ENCODE data around the gene AKAP13. TPM values are rescaled to one million over a fixed set of nuclear protein-coding genes. Genes with fewer than 3 reads are reported as not detected.

Gene AKAP13
- total and polyA plus RNA-seq, 2 donors (not counting 1 experiment from before 2014, with no cell fraction given): 73.8 to 358 TPM

- no CpG with 5 or more reads among the region's 1 CpG for WGBS (ENCODE audit: insufficient coverage)
- Mint-ChIP-seq H3K9me3 (ENCODE audit: insufficient read depth) (no peaks in the 10 kb centered on the region), H3K27ac (no peak overlapping the region), H3K4me3 (no peak overlapping the region), H3K4me1 (peaks cover 53% of the 10 kb centered on the region), H3K27me3 (no peaks in the 10 kb centered on the region)
- Histone ChIP-seq H3K79me2 (ENCODE audit: control insufficient read depth, insufficient read depth, low read length) (peaks cover 96% of the 10 kb centered on the region), H2AFZ (ENCODE audit: insufficient read depth, low read depth, low read length, poor library complexity, severe bottlenecking) (no peak overlapping the region), H3K27ac (ENCODE audit: low read length in 2 of 2) (no peak overlapping the region), H3K9ac (ENCODE audit: low read length) (no peak overlapping the region), H4K20me1 (ENCODE audit: control insufficient read depth, insufficient read depth, low read length, poor library complexity, severe bottlenecking) (peaks cover 68% of the 10 kb centered on the region), H3K36me3 (replicated peaks in 1 of 2; ENCODE audit: control extremely low read depth in 1 of 2, control insufficient read depth in 1 of 2, extremely low read depth in 1 of 2, insufficient read depth in 2 of 2, low read length in 1 of 2) (peaks cover 11 to 14% of the 10 kb centered on the region in 2 experiments), H3K27me3 (replicated peaks in 1 of 4; ENCODE audit: control extremely low read depth in 1 of 4, control insufficient read depth in 3 of 4, insufficient read depth in 4 of 4, low read length in 3 of 4) (no peaks in the 10 kb centered on the region), H3K4me1 (ENCODE audit: control insufficient read depth in 2 of 2, insufficient read depth in 2 of 2, low read length in 2 of 2) (peaks cover 0 to 4% of the 10 kb centered on the region in 2 donors), H3K4me3 (ENCODE audit: control extremely low read depth in 1 of 5, extremely low read depth in 1 of 5, insufficient read depth in 1 of 5, low read depth in 2 of 5, low read length in 4 of 5) (no peak overlapping the region), H3K4me2 (replicated peaks; ENCODE audit: low read depth, low read length, poor library complexity, severe bottlenecking) (no peak overlapping the region), H3K9me3 (ENCODE audit: control extremely low read depth in 1 of 3, control insufficient read depth in 2 of 3, insufficient read depth in 1 of 3, low read length in 2 of 3) (no peaks in the 10 kb centered on the region)
- DNase-seq (no peak), ATAC-seq (ENCODE audit: low read depth) (no peak)
- POLR2A ChIA-PET: no interaction called here
- CTCF ChIA-PET: interaction anchor here (0.5 to 1.1 kb wide), 3 partner anchors 11 to 32 kb away, joined by 3 read pairs; no protein-coding TSS in a partner anchor
- no peak for TF ChIP-seq CTCF (IDR thresholded peaks at IDR 0.05)
- no peak for TF ChIP-seq EZH2 (IDR thresholded peaks at IDR 0.05; ENCODE audit: borderline replicate concordance, insufficient read depth, low read depth, low read length, poor library complexity, severe bottlenecking)
- intact Hi-C loops (cut with micrococcal nuclease): no loop called here
These were observed 136.7 kb downstream of the AKAP13 start for GRCh38 chr15:85517086-85517485.

- H3K27me3 ChIP-seq (replicated peaks in 1 of 4; ENCODE audit: control extremely low read depth in 1 of 4, control insufficient read depth in 3 of 4, insufficient read depth in 4 of 4, low read length in 3 of 4): no peaks in the 10 kb centered on the region
- POLR2A ChIA-PET: no interaction called here
- Mint-ChIP-seq H3K9me3 (ENCODE audit: insufficient read depth) (no peaks in the 10 kb centered on the region), H3K4me3 (no peak overlapping the region), H3K27me3 (no peaks in the 10 kb centered on the region), H3K4me1 (peaks cover 48% of the 10 kb centered on the region), H3K27ac (no peak overlapping the region)
- TF ChIP-seq CTCF (IDR thresholded peaks at IDR 0.05) (no peak), EZH2 (IDR thresholded peaks at IDR 0.05; ENCODE audit: borderline replicate concordance, insufficient read depth, low read depth, low read length, poor library complexity, severe bottlenecking) (no peak)
- DNase-seq (no peak), ATAC-seq (ENCODE audit: low read depth) (no peak)
- no peaks in the 10 kb centered on the region for H3K9me3 ChIP-seq (ENCODE audit: control extremely low read depth in 1 of 3, control insufficient read depth in 2 of 3, insufficient read depth in 1 of 3, low read length in 2 of 3)
- H3K36me3 ChIP-seq (replicated peaks in 1 of 2; ENCODE audit: control extremely low read depth in 1 of 2, control insufficient read depth in 1 of 2, extremely low read depth in 1 of 2, insufficient read depth in 2 of 2, low read length in 1 of 2): peaks cover 13 to 30% of the 10 kb centered on the region in 2 experiments
- H3K9ac ChIP-seq (ENCODE audit: low read length): no peak overlapping the region
- H4K20me1 ChIP-seq (ENCODE audit: control insufficient read depth, insufficient read depth, low read length, poor library complexity, severe bottlenecking): peaks cover 61% of the 10 kb centered on the region
- CTCF ChIA-PET: no interaction called here
- H3K27ac ChIP-seq (ENCODE audit: low read length in 2 of 2): no peak overlapping the region
- peaks cover 0 to 4% of the 10 kb centered on the region in 2 donors for H3K4me1 ChIP-seq (ENCODE audit: control insufficient read depth in 2 of 2, insufficient read depth in 2 of 2, low read length in 2 of 2)
- intact Hi-C loops (cut with micrococcal nuclease): no loop called here
- no peak overlapping the region for H3K4me3 ChIP-seq (ENCODE audit: control extremely low read depth in 1 of 5, extremely low read depth in 1 of 5, insufficient read depth in 1 of 5, low read depth in 2 of 5, low read length in 4 of 5)
- no peak overlapping the region for H3K4me2 ChIP-seq (replicated peaks; ENCODE audit: low read depth, low read length, poor library complexity, severe bottlenecking)
- 100% methylated on average over 2 of the region's 5 CpGs for WGBS (ENCODE audit: insufficient coverage)
- H3K79me2 ChIP-seq (ENCODE audit: control insufficient read depth, insufficient read depth, low read length): peaks cover 92% of the 10 kb centered on the region
- H2AFZ ChIP-seq (ENCODE audit: insufficient read depth, low read depth, low read length, poor library complexity, severe bottlenecking): no peak overlapping the region
These were observed 138.8 kb downstream of the AKAP13 start for GRCh38 chr15:85518979-85519761.

Measured in B cell (primary cell).